Measurements from ENCODE around the gene ZIC2.

The ZIC2 gene

GRCh38 chr13:99980201-99980823, 1.3 kb upstream of the ZIC2 start (continued):
- no peak for TF ChIP-seq ZNF645 (tag by site-specific recombination; IDR thresholded peaks at IDR 0.05)
- no peak for TF ChIP-seq INSM2 (tag by site-specific recombination; IDR thresholded peaks at IDR 0.05)
- no peak for TF ChIP-seq ZNF654 (tag by site-specific recombination; IDR thresholded peaks at IDR 0.05; ENCODE audit: low read depth)
- no peak for TF ChIP-seq ZNF121 (tag by site-specific recombination; IDR thresholded peaks at IDR 0.05)
- no peak for TF ChIP-seq ZNF416 (tag by site-specific recombination; IDR thresholded peaks at IDR 0.05)
- no peak for TF ChIP-seq SP2 (tag by site-specific recombination; IDR thresholded peaks at IDR 0.05)
- TF ChIP-seq OVOL3 (tag by site-specific recombination; IDR thresholded peaks at IDR 0.05) = no peak
- TF ChIP-seq ZNF280D (tag by site-specific recombination; IDR thresholded peaks at IDR 0.05) = no peak
- no peak for TF ChIP-seq ZNF423 (tag by site-specific recombination; IDR thresholded peaks at IDR 0.05)
- no peak for TF ChIP-seq ZNF114 (tag by site-specific recombination; IDR thresholded peaks at IDR 0.05)
- TF ChIP-seq ZNF324 (tag by site-specific recombination; IDR thresholded peaks at IDR 0.05) = no peak
- TF ChIP-seq ZNF214 (tag by site-specific recombination; IDR thresholded peaks at IDR 0.05; ENCODE audit: borderline replicate concordance) = no peak
- no peak for TF ChIP-seq ZBTB49 (tag by site-specific recombination; IDR thresholded peaks at IDR 0.05; ENCODE audit: low read depth)
- no peak for TF ChIP-seq ZBTB10 (tag by site-specific recombination; IDR thresholded peaks at IDR 0.05)
- TF ChIP-seq ZNF426 (tag by site-specific recombination; IDR thresholded peaks at IDR 0.05) = no peak
- TF ChIP-seq ZNF558 (tag by site-specific recombination; IDR thresholded peaks at IDR 0.05) = no peak
- no peak for TF ChIP-seq ZNF658 (tag by site-specific recombination; IDR thresholded peaks at IDR 0.05)
- TF ChIP-seq ZNF2 (tag by site-specific recombination; IDR thresholded peaks at IDR 0.05) = no peak
- TF ChIP-seq KLF9 (tag by site-specific recombination; IDR thresholded peaks at IDR 0.05; ENCODE audit: low read depth) = peak; percentile 1; the same call in 1 of the 2 replicates
